COLO668 (cell line): ENCODE data around the gene HEG1.

Experiments used
- DNase-seq: peaks from one replicate; lab custom pipeline; 2025; ENCODE audit not compliant: unreplicated experiment; lab: John Stamatoyannopoulos, UW

The HEG1 gene

GRCh38 chr3:124923833-124924232 lies 132.0 kb downstream of the HEG1 start:
- DNase-seq: no peak

GRCh38 chr3:124920718-124921117 lies 135.1 kb downstream of the HEG1 start:
- no peak for DNase-seq

DNA sequence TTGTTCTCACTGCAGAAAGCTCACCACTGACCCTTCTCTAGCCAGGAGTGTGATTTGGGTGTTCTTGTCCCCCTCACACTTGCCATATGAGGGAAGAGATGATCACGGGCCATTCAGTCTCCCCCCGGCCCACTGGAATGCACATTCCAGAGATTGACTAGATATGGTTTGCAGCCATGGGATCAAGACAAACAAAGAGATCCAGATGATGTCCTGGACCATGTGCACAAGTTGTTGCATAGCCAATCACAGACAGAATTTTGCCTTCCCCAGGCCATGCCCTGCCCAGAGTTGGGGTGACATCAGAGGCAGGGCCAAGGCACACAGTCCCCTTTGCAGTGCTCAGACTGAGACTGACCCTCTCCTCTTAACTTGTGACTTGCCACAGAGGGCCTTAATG lies 136.0 kb downstream of the HEG1 start:
- DNase-seq: no peak

DNA sequence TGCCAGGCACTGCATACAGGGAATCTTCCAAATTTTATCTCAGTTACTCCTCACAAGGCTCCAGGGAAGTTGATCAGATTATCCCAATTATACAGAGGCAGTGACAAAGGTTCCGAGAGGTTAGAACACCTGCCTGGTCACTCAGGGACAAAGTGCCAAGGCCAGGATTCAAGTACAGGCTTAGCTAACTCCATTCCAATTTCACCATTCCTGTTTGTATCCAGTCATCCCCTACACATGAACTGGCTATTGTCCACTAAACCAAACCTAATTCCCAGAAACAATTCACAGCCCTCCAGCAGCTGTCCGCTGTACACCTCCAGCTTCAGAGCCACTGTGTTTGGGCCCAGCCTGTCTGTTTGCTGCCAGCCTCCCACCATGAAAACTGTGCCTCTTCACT lies 137.3 kb downstream of the HEG1 start:
- DNase-seq: no peak

GRCh38 chr3:124916837-124917409 lies 138.9 kb downstream of the HEG1 start:
- DNase-seq: no peak
